ENCODE measurements around the gene CACNA1E. TPM values are rescaled to one million over a fixed set of nuclear protein-coding genes. Genes with fewer than 3 reads are reported as not detected.
"Not testable (repeated sequence)": the region's sequence is repeated elsewhere in the genome, so short reads cannot be mapped to it uniquely, and the experiment has no call there.

Gene CACNA1E
- polyA plus RNA-seq, 1 donor: 0.32 TPM

DNA sequence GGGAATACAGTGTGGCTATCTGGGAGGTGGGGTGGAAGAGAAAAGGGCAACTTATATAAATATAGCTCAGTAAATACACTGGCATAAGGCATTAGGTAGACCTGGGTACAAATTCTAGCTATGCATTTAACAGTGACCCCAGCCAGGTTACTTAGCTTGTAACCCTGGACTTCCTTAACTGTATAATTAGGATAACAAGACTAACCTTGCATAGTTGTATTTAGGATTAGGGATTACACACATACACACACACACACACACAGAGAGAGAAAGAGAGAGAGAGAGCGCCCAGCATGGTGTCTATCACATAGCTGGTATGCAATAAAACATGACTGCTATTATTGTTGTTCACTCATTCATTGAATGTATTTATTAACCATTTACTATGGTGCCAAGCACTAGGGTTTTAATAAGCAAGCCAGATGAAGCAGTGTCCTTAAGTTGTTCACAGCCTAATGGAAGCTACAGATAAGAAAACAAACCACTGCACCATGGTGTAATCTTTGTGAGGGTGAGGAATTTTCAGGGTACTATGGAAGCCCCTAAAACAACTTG lies 326.8 kb downstream of the CACNA1E start:
- no peak for DNase-seq (ENCODE audit: low read depth)

GRCh38 chr1:181812208-181812607 lies 328.9 kb downstream of the CACNA1E start:
- no peak for DNase-seq (ENCODE audit: low read depth)

- no peak for DNase-seq (ENCODE audit: low read depth)
Measured at GRCh38 chr1:181813266-181813665, 329.9 kb downstream of the CACNA1E start.

GRCh38 chr1:181816608-181817007 lies 333.3 kb downstream of the CACNA1E start:
- no peak for DNase-seq (ENCODE audit: low read depth)

DNA sequence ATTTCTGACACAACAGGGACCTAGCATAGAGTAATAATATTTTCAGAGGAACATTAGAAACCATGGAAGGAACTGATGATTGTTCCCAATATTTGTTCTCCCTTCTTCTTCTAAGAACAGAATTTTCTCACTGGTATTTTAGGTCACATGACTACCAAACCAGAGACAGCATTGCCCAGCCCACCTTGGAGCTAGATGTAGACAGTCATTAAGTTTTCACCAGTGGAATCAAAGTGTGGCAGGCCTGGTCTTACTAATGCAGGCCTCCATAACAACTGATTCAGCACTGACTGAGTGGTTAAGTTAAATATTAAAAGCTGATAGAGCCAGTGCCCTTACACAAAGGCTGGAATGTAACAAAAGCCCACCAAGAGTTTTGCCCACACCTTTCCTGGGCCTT lies 333.8 kb downstream of the CACNA1E start:
- no peak for DNase-seq (ENCODE audit: low read depth)

DNA sequence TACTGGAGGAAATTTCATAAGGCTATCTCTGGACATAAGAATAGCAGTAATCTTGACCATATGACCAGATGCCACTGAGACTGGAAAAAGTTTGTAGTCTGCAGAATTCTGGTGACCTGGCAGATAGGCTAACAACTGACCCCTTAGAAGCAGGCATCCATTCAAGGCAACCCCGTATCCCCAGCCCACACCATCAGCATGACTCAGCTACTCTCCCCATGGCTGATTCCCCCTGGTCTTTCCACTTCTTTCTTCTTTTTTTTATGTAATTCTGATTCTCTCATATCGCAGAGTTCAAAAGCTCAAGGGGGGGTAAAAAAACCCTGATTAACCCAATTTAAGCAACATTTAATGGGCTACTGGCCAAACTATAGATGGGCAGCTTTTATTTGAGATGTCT lies 335.1 kb downstream of the CACNA1E start:
- DNase-seq (ENCODE audit: low read depth): no peak

DNA sequence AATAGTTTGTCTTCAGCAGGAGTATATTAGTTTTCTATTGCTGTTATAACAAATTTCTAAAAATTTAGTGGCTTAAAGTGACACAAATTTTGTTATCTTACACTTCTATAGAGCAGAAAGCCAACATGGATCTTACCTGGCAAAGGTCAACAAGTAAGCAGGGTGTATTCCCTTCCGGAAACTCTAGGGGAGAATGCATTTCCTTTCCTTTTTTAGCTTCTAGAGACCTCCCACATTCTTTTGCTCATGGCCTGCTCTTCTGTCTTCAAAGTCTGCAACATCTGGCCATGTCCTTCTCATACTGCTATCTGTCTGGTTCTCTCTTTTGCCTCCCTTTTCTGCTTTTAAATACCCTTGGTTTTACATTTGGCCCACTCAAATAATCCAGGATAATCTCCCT lies 335.6 kb downstream of the CACNA1E start:
- no peak for DNase-seq (ENCODE audit: low read depth)

DNA sequence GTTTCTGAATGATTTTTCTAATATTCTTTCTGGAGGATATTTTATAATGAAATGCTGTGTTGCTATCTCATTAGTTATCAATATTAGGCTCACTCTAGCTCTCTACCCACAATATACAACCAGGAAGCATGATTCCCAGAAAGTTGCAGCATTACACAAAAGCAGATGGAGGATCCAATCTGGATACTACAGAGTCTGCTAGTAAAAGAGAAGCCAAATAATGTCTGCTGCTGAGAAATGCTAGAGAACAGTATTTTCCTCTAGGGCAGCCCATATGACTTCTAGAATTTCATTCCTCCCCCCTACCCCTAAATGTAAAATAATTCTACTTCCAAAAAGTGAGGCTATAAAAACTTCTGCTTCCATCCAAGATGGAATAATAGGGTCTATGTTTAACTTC lies 338.4 kb downstream of the CACNA1E start:
- DNase-seq (ENCODE audit: low read depth): no peak

GRCh38 chr1:181832173-181832880 lies 349.0 kb downstream of the CACNA1E start:
- DNase-seq (ENCODE audit: low read depth): not testable (repeated sequence)

DNA sequence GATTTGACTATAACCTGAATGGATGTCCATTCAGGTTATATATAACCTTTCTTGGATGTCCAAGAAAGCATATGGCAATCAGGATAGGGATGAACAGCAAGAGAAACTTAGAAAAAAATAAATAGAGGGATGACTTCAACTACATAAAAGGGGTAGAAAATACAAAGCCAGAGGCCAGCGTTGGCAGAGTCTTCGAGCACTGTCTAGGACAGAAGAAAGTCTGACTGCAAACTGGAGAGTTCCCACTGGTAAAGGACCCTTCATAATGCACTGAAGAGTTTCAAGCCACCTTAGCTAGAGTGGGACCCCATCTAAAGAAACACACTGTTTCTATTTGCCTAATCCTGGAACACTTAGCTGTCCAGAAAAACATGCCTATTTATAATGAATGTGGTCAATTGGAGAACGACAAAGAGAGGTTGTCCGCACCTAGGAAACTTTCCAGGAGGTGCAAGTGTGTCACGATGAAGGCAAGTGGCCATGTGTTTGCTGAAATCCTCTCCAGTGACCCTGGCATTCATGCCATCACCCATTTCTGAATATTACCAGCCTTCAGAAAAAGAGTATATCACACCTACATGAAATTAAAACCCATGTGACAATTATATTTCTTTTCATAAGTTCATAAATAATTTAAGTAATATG lies 362.8 kb downstream of the CACNA1E start:
- no peak for DNase-seq (ENCODE audit: low read depth)

- no peak for DNase-seq (ENCODE audit: low read depth)
Measured at GRCh38 chr1:181846681-181847080, 363.4 kb downstream of the CACNA1E start.

DNA sequence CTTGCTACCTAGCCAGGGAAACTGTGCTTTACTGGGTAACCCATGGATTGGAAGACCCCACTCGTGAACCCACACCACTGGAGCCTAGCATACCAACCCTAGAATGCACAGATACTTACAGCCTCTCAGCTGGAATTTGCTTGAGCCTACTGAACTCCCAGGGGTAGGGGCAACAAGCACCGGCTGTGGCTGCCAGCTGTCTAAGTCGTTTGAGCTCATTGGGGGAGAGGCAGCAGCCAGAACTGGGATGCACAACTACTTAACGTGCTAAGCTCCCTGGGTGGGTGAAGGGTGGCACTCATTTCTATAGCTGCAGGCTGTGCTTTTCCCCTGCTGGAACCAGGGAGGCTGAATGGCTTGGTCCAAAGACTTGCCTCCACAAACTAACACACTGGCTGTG lies 365.8 kb downstream of the CACNA1E start:
- no peak for DNase-seq (ENCODE audit: low read depth)

DNA sequence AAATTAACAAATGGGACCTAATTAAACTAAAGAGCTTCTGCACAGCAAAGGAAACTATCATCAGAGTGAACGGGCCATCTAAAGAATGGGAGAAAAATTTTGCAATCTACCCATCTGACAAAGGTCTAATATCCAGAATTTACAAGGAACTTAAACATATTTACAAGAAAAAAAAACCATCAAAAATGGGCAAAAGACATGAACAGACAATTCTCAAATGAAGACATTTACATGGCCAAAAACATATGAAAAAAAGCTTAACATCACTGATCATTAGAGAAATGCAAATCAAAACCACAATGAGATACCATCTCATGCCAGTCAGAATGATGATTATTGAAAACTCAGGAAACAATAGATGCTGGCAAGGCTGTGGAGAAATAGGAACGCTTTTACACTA lies 370.9 kb downstream of the CACNA1E start:
- DNase-seq (ENCODE audit: low read depth): not testable (repeated sequence)

GRCh38 chr1:181855380-181855779 lies 372.1 kb downstream of the CACNA1E start:
- DNase-seq (ENCODE audit: low read depth): no peak
